ENCODE results near the gene PLXNA1.

PLXNA1 gene

DNA sequence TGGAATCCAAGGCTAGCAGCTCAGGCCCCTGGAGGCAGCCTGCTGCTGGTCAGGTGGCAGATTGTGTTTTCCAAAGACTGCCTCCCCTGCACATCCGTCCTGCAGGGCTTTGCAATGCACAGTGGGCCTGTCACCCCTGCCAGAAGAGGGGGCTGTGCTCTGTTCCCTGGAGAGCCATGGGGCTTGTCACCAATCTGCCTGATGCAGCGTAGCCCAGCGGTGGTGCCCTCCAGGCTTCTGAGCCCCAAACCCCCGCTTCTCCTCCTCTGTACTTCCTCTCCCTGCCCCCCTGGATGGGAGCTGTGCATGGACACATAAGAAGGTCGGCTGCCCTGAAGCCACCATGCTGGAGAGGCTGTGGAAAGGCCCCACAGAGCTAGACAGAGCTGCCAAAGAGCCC lies 10.0 kb upstream of the PLXNA1 start:
- H3F3A ChIP-seq (ENCODE audit: insufficient read depth), result no peaks in the 10 kb centered on the region
- no peak overlapping the region for H2AFZ ChIP-seq (ENCODE audit: low read depth, low read length, severe bottlenecking)
- no peak for TF ChIP-seq EZH2phosphoT487 (conservative IDR thresholded peaks at IDR 0.05; ENCODE audit: low read length)
- TF ChIP-seq, protein P1, sequence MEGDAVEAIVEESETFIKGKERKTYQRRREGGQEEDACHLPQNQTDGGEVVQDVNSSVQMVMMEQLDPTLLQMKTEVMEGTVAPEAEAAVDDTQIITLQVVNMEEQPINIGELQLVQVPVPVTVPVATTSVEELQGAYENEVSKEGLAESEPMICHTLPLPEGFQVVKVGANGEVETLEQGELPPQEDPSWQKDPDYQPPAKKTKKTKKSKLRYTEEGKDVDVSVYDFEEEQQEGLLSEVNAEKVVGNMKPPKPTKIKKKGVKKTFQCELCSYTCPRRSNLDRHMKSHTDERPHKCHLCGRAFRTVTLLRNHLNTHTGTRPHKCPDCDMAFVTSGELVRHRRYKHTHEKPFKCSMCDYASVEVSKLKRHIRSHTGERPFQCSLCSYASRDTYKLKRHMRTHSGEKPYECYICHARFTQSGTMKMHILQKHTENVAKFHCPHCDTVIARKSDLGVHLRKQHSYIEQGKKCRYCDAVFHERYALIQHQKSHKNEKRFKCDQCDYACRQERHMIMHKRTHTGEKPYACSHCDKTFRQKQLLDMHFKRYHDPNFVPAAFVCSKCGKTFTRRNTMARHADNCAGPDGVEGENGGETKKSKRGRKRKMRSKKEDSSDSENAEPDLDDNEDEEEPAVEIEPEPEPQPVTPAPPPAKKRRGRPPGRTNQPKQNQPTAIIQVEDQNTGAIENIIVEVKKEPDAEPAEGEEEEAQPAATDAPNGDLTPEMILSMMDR (IDR thresholded peaks at IDR 0.05; ENCODE audit: insufficient read depth, low read length, poor library complexity, severe bottlenecking), result no peak

DNA sequence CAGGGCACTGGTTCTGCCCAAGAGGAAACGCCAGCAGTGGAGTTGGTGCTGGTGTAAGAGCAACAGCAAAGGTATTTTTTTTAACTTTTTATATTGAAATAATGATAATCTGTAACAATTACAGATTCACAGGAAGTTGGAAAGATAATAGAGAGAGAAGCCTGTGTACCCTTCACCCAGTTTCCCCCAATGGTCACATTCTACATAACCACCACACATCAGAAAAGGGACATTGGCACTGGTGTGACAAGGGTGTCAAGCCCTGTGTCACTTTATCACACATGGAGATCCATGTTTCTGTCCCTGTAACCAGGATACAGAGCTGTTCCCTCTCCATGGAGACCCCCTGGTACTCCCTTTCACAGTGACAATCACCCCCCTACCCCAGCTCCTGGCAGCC lies 9.1 kb upstream of the PLXNA1 start:
- Histone ChIP-seq H3K27ac (ENCODE audit: low read depth, low read length) (no peak overlapping the region), H3K4me3 (ENCODE audit: insufficient read depth, low read length, poor library complexity, severe bottlenecking) (no peak overlapping the region), H4K20me1 (ENCODE audit: low read depth, low read length) (no peaks in the 10 kb centered on the region), H3K79me2 (ENCODE audit: insufficient read depth, low read length) (no peaks in the 10 kb centered on the region), H3K4me2 (ENCODE audit: low read depth, low read length, poor library complexity, severe bottlenecking) (no peak overlapping the region), H3K36me3 (ENCODE audit: low read length) (no peaks in the 10 kb centered on the region), H3F3A (ENCODE audit: insufficient read depth) (no peaks in the 10 kb centered on the region), H3K9ac (ENCODE audit: low read length) (no peak overlapping the region), H3K9me3 (ENCODE audit: insufficient read depth, low read length) (peaks cover 17% of the 10 kb centered on the region), H2AFZ (ENCODE audit: low read depth, low read length, severe bottlenecking) (no peak overlapping the region), H3K27me3 (ENCODE audit: low read length) (peaks cover 8% of the 10 kb centered on the region; the same call in 1 of the 2 replicates), H3K9me2 (replicated peaks; ENCODE audit: insufficient read depth, low read length) (no peaks in the 10 kb centered on the region)
- no peak for TF ChIP-seq EZH2phosphoT487 (conservative IDR thresholded peaks at IDR 0.05; ENCODE audit: low read length)
- TF ChIP-seq, protein P1 (IDR thresholded peaks at IDR 0.05; ENCODE audit: insufficient read depth, low read length, poor library complexity, severe bottlenecking), result no peak

More for the DNA sequence above, 10.0 kb upstream of the PLXNA1 start:
- Histone ChIP-seq H3K4me2 (ENCODE audit: low read depth, low read length, poor library complexity, severe bottlenecking) (no peak overlapping the region), H3K36me3 (ENCODE audit: low read length) (no peaks in the 10 kb centered on the region), H3K9me3 (ENCODE audit: insufficient read depth, low read length) (peaks cover 17% of the 10 kb centered on the region), H3K79me2 (ENCODE audit: insufficient read depth, low read length) (no peaks in the 10 kb centered on the region), H3K9ac (ENCODE audit: low read length) (no peak overlapping the region), H3K27ac (ENCODE audit: low read depth, low read length) (no peak overlapping the region), H3K9me2 (replicated peaks; ENCODE audit: insufficient read depth, low read length) (no peaks in the 10 kb centered on the region), H3K27me3 (ENCODE audit: low read length) (peaks cover 8% of the 10 kb centered on the region; the same call in 1 of the 2 replicates), H3K4me3 (ENCODE audit: insufficient read depth, low read length, poor library complexity, severe bottlenecking) (no peak overlapping the region), H4K20me1 (ENCODE audit: low read depth, low read length) (no peaks in the 10 kb centered on the region)

DNA sequence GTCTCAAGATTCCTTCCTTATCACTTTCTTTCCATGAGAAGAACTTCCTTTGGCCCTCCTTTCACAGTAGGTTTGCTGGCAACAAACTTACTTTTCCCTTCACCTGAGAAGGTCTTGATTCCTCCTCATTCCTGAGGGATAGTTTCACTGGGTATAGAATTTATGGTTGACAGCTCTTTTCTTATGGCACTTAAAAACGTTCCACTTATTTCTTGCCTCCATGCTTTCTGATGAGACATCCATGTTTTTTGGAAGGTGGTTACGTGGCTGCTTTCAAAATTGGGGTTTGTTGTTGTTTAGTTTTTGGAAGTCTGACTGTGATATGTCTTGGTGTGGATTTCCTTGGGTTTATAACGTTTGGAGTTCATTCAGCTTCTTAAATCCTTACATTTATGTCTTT lies 8.2 kb upstream of the PLXNA1 start:
- Histone ChIP-seq H3K9ac (ENCODE audit: low read length) (no peak overlapping the region), H3F3A (ENCODE audit: insufficient read depth) (no peaks in the 10 kb centered on the region), H3K36me3 (ENCODE audit: low read length) (no peaks in the 10 kb centered on the region), H3K27me3 (ENCODE audit: low read length) (peaks cover 8% of the 10 kb centered on the region; the same call in 1 of the 2 replicates), H2AFZ (ENCODE audit: low read depth, low read length, severe bottlenecking) (no peak overlapping the region), H3K9me2 (replicated peaks; ENCODE audit: insufficient read depth, low read length) (no peaks in the 10 kb centered on the region), H3K4me3 (ENCODE audit: insufficient read depth, low read length, poor library complexity, severe bottlenecking) (no peak overlapping the region), H4K20me1 (ENCODE audit: low read depth, low read length) (no peaks in the 10 kb centered on the region), H3K27ac (ENCODE audit: low read depth, low read length) (no peak overlapping the region), H3K79me2 (ENCODE audit: insufficient read depth, low read length) (no peaks in the 10 kb centered on the region), H3K4me2 (ENCODE audit: low read depth, low read length, poor library complexity, severe bottlenecking) (no peak overlapping the region), H3K9me3 (ENCODE audit: insufficient read depth, low read length) (peaks cover 17% of the 10 kb centered on the region)
- no peak for TF ChIP-seq EZH2phosphoT487 (conservative IDR thresholded peaks at IDR 0.05; ENCODE audit: low read length)
- TF ChIP-seq, protein P1 (IDR thresholded peaks at IDR 0.05; ENCODE audit: insufficient read depth, low read length, poor library complexity, severe bottlenecking), result no peak

Data from SU-DHL-6 (cell line).